ENCODE results near the gene TGOLN2.
"Not testable (repeated sequence)": the region's sequence is repeated elsewhere in the genome, so short reads cannot be mapped to it uniquely, and the experiment has no call there.

Gene TGOLN2

DNA sequence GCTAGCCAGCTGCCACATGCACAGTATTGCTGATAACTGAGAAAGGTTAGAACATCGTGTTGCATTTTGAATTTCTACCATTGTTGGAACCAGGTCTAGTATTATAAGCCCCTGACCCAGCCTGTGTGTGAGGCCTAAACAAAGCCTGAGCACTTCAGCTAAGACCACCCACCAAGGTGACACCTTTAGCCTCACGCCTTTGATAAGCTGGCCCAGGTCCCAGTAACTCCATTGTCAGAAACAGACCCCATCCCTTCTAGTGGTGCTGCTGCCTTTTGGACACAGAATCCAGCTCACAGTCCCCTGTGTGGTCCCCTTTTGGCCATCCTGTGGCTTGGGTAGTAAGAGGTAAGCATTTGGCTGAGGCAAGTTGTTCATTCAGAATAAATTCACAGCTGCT, 28.4 kb upstream of the TGOLN2 start:
- Histone ChIP-seq H3K4me3 (ENCODE audit: low read depth in 1 of 2, low read length in 2 of 2) (no peak overlapping the region), H3K9me3 (ENCODE audit: control insufficient read depth in 1 of 2, low read length in 2 of 2) (no peaks in the 10 kb centered on the region), H3K27ac (ENCODE audit: low read depth, low read length) (no peak overlapping the region), H3K4me1 (ENCODE audit: control insufficient read depth in 1 of 2, insufficient read depth in 2 of 2, low read length in 2 of 2) (peaks cover 19% of the 10 kb centered on the region in 2 donors), H3K9ac (ENCODE audit: low read depth in 1 of 2, low read length in 2 of 2) (no peak overlapping the region), H3K36me3 (ENCODE audit: control insufficient read depth in 1 of 2, insufficient read depth in 2 of 2, low read length in 2 of 2) (peaks cover 3 to 29% of the 10 kb centered on the region in 2 donors), H3K27me3 (ENCODE audit: control insufficient read depth in 1 of 2, insufficient read depth in 2 of 2, low read length in 2 of 2) (no peaks in the 10 kb centered on the region)

DNA sequence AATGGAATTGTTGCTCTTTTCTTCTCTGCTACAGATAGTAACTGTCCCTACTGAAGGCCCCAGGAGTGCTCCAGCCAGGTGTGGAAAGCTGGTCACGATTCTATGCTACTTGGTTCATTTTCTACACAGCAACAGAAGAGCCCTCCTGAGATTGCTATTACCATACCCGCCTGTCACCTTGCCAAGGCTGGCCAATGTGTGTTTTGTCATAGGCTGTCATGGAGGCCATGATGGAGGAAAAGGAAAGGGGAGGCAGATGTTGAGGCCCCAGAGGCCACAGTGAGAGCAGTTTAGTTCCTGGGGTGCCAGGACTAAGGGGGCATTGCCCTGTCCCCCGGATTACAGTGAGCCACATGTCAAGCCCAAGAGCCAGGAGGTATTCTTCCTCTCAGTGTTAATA, 27.7 kb upstream of the TGOLN2 start:
- Histone ChIP-seq H3K4me1 (ENCODE audit: control insufficient read depth in 1 of 2, insufficient read depth in 2 of 2, low read length in 2 of 2) (peaks cover 19% of the 10 kb centered on the region in 2 donors), H3K27ac (ENCODE audit: low read depth, low read length) (no peak overlapping the region), H3K9ac (ENCODE audit: low read depth in 1 of 2, low read length in 2 of 2) (peak overlapping the region; percentile 76 to 95), H3K36me3 (ENCODE audit: control insufficient read depth in 1 of 2, insufficient read depth in 2 of 2, low read length in 2 of 2) (peaks cover 9 to 35% of the 10 kb centered on the region in 2 donors), H3K4me3 (ENCODE audit: low read depth in 1 of 2, low read length in 2 of 2) (peak overlapping the region; percentile 93 to 95), H3K27me3 (ENCODE audit: control insufficient read depth in 1 of 2, insufficient read depth in 2 of 2, low read length in 2 of 2) (no peaks in the 10 kb centered on the region), H3K9me3 (ENCODE audit: control insufficient read depth in 1 of 2, low read length in 2 of 2) (no peaks in the 10 kb centered on the region)

DNA sequence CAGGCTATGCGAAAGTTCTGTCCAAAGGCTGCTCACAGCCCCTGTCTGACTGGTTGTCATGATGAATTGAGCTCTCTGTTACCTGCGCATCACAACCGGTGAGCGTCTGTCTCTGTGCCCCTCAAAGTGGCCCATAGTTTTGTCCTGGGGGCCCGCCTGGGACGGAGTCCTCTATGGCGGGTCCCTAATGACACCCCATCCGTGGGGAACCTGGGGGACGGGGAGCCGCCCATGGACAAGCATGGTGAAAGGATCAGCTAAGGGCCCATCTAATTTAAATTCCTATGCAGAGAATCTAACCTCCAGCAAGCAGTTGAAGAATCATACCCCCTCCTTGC, 27.3 kb upstream of the TGOLN2 start:
- H3K27me3 ChIP-seq (ENCODE audit: control insufficient read depth in 1 of 2, insufficient read depth in 2 of 2, low read length in 2 of 2) = no peaks in the 10 kb centered on the region
- H3K9ac ChIP-seq (ENCODE audit: low read depth in 1 of 2, low read length in 2 of 2) = peak overlapping the region; percentile 76 to 95
- peak overlapping the region; percentile 60 for H3K27ac ChIP-seq (ENCODE audit: low read depth, low read length)
- H3K9me3 ChIP-seq (ENCODE audit: control insufficient read depth in 1 of 2, low read length in 2 of 2) = no peaks in the 10 kb centered on the region
- H3K4me3 ChIP-seq (ENCODE audit: low read depth in 1 of 2, low read length in 2 of 2) = peak overlapping the region; percentile 93 to 95
- peaks cover 19% of the 10 kb centered on the region in 2 donors for H3K4me1 ChIP-seq (ENCODE audit: control insufficient read depth in 1 of 2, insufficient read depth in 2 of 2, low read length in 2 of 2)
- peaks cover 14 to 40% of the 10 kb centered on the region in 2 donors for H3K36me3 ChIP-seq (ENCODE audit: control insufficient read depth in 1 of 2, insufficient read depth in 2 of 2, low read length in 2 of 2)

DNA sequence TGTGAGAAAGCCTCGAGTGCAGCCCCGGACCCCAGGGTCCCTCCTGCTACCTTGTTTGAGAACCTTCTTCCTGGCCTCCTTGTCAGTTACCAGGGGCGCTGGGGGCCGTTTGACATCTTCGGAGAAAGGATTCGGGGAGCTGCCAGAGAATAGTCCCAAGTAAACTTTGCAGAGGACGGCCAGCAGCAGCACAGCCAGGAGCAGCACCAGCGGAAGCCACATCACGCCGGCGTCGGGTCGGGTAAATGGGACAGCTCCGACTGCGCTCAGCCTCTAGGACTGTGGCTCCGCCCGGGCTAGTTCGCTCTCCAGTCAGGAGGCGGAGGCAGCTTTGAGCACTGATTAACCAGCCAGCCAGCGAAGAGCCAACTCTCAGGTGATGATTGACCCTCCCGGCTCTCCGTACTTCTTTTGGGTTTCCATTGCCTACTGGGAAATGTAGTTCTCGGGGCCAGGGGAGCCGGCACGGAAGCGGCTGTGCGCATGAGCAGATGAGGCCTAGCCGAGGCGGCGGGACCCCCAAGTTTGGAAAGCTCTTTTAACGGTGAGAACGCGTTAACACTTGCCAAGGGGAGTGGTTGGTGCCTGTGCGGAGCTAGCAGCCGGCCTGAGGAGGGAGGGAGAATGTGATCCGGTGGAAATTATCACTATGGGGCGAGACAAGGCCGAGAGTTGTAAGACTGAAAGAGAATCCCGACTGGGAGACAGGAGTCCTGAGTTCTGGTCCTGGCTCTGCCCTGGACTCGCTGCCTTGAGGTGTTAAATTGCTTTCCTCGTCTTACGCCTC, 26.7 kb upstream of the TGOLN2 start, which contains the start of the genes ELMOD3 and RETSAT:
TSS of gene ELMOD3 (plus strand) at position 484 of the 787 bp plus-strand sequence. CDS start 2,430 bp downstream, outside the sequence.
TSS of gene RETSAT (minus strand) at position 243 of the 787 bp plus-strand sequence. CDS start at position 222, 21 bp downstream.
- Histone ChIP-seq H3K27ac (ENCODE audit: low read depth, low read length) (peak within 1 kb of the TSS; percentile 86), H3K4me3 (ENCODE audit: low read depth in 1 of 2, low read length in 2 of 2) (peak within 1 kb of the TSS; percentile 93 to 95), H3K27me3 (ENCODE audit: control insufficient read depth in 1 of 2, insufficient read depth in 2 of 2, low read length in 2 of 2) (no peaks in the 10 kb centered on the region), H3K9me3 (ENCODE audit: control insufficient read depth in 1 of 2, low read length in 2 of 2) (no peaks in the 10 kb centered on the region), H3K9ac (ENCODE audit: low read depth in 1 of 2, low read length in 2 of 2) (peak within 1 kb of the TSS; percentile 76 to 95), H3K4me1 (ENCODE audit: control insufficient read depth in 1 of 2, insufficient read depth in 2 of 2, low read length in 2 of 2) (peaks cover 19% of the 10 kb centered on the region in 2 donors), H3K36me3 (ENCODE audit: control insufficient read depth in 1 of 2, insufficient read depth in 2 of 2, low read length in 2 of 2) (peaks cover 20 to 41% of the 10 kb centered on the region in 2 donors)

DNA sequence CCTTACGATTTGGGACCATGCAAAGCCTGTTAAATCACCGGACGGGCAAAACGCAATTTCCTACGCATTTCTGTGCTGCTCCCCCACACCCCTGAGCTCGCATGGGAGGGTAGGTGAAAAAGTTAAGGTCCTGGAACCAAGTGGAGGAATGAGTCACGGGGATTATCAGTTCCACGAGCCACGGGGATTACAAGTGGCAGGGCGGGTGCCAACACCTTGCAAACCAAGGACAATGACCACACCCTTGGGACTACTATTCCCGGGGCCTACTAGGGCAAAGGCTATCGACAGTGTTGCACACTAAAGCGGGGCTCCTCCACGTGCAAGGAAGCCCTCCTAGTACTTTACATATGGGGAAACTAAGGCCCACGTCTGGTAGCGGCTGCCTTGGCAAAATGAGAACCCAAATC, 26.1 kb upstream of the TGOLN2 start:
- Histone ChIP-seq H3K4me1 (ENCODE audit: control insufficient read depth in 1 of 2, insufficient read depth in 2 of 2, low read length in 2 of 2) (peaks cover 19% of the 10 kb centered on the region in 2 donors), H3K9ac (ENCODE audit: low read depth in 1 of 2, low read length in 2 of 2) (peak overlapping the region; percentile 55 to 95), H3K27ac (ENCODE audit: low read depth, low read length) (peak overlapping the region; percentile 86), H3K9me3 (ENCODE audit: control insufficient read depth in 1 of 2, low read length in 2 of 2) (no peaks in the 10 kb centered on the region), H3K27me3 (ENCODE audit: control insufficient read depth in 1 of 2, insufficient read depth in 2 of 2, low read length in 2 of 2) (no peaks in the 10 kb centered on the region), H3K4me3 (ENCODE audit: low read depth in 1 of 2, low read length in 2 of 2) (peak overlapping the region; percentile 93 to 95), H3K36me3 (ENCODE audit: control insufficient read depth in 1 of 2, insufficient read depth in 2 of 2, low read length in 2 of 2) (peaks cover 25 to 46% of the 10 kb centered on the region in 2 donors)

DNA sequence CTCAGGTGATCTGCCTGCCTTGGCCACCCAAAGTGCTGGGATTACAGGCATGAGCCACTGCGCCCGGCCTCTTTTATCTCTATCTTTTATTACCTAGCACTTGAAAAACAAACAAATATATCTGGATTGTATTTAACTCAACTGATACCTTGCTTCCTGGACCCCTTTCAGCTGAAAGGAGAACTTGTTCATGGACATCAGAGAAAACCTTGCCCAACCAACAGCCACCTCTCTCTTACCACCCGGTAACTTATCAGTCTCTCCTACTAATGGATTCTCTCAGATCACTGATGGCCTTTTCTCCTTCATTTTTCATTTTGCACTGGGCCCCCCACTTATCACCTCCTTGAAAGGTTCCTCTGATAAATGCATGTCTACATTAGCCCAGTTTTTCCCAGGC, 19.8 kb upstream of the TGOLN2 start:
- no peaks in the 10 kb centered on the region for H3K9me3 ChIP-seq (ENCODE audit: control insufficient read depth in 1 of 2, low read length in 2 of 2)
- H3K27ac ChIP-seq (ENCODE audit: low read depth, low read length) = no peak overlapping the region
- peaks cover 53 to 80% of the 10 kb centered on the region in 2 donors for H3K36me3 ChIP-seq (ENCODE audit: control insufficient read depth in 1 of 2, insufficient read depth in 2 of 2, low read length in 2 of 2)
- no peak overlapping the region for H3K9ac ChIP-seq (ENCODE audit: low read depth in 1 of 2, low read length in 2 of 2)
- no peak overlapping the region for H3K4me3 ChIP-seq (ENCODE audit: low read depth in 1 of 2, low read length in 2 of 2)
- H3K27me3 ChIP-seq (ENCODE audit: control insufficient read depth in 1 of 2, insufficient read depth in 2 of 2, low read length in 2 of 2) = no peaks in the 10 kb centered on the region
- H3K4me1 ChIP-seq (ENCODE audit: control insufficient read depth in 1 of 2, insufficient read depth in 2 of 2, low read length in 2 of 2) = peaks cover 2 to 22% of the 10 kb centered on the region in 2 donors

DNA sequence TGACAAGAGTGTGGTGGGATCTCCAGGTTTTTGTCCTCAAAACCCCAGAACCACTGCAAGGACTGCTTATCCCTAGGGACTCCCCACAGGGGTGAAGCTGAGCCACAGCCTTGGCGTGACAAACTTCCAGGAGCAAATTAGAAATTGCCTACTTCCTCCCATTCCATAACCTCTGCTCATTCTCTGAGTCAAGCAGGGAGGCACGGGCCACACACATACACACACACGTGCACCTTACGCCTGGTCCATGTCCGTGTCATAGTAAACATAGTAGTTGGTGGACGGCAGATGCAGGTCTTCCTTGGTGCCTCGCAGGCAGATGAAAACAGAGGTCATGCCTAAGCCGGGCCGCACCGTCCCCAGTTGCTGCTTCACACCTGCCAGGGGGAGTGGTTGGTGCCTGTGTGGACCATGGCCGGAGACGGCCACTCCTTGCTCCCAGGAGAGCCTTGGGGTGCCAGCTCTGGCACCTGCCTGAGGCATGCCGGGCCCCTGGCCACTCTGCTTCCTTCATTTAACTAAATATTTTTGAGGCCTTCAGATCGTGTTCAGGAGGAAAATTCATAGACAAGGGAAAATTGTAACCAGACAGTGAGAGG, 16.7 kb upstream of the TGOLN2 start:
- peaks cover 0 to 19% of the 10 kb centered on the region in 2 donors for H3K4me1 ChIP-seq (ENCODE audit: control insufficient read depth in 1 of 2, insufficient read depth in 2 of 2, low read length in 2 of 2)
- peaks cover 39 to 64% of the 10 kb centered on the region in 2 donors for H3K36me3 ChIP-seq (ENCODE audit: control insufficient read depth in 1 of 2, insufficient read depth in 2 of 2, low read length in 2 of 2)
- no peaks in the 10 kb centered on the region for H3K27me3 ChIP-seq (ENCODE audit: control insufficient read depth in 1 of 2, insufficient read depth in 2 of 2, low read length in 2 of 2)
- no peak overlapping the region for H3K9ac ChIP-seq (ENCODE audit: low read depth in 1 of 2, low read length in 2 of 2)
- no peaks in the 10 kb centered on the region for H3K9me3 ChIP-seq (ENCODE audit: control insufficient read depth in 1 of 2, low read length in 2 of 2)
- no peak overlapping the region for H3K4me3 ChIP-seq (ENCODE audit: low read depth in 1 of 2, low read length in 2 of 2)
- no peak overlapping the region for H3K27ac ChIP-seq (ENCODE audit: low read depth, low read length)

DNA sequence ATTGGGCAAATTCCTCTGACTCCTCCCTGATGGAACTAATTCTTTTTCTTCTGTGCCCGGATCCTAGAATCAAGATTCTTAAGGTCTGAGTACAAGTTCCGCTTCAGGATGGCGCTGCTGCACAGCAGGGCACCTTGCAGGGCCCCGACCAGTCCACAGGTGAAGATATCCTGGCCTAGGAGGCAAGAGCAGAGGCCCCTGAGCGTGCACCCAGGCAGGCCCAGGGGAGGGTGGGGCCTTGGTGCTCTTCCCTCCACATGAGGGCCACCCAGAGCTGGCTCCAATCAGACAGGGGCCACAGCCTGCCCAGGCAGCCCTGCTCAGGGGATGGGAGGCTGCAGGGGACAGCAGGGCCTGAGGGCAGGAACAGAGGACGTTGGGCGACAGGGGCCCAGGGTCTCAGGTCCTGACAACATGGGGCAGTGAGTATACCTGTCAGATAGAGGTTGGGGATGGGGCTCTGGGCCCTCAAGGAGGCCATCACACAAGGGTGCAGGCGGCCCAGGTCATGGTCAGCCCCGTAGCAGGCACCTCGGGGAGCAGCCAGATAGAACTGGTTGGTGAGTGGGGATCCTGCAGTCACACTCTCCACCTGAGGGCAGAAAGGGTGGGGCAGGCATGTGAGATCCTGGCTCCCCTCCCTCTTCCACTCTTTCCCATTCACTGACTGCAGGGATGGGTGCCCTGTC, 15.6 kb upstream of the TGOLN2 start:
- not testable (repeated sequence) for H3K9ac ChIP-seq (ENCODE audit: low read depth in 1 of 2, low read length in 2 of 2); H3K27ac ChIP-seq (ENCODE audit: low read depth, low read length); H3K27me3 ChIP-seq (ENCODE audit: control insufficient read depth in 1 of 2, insufficient read depth in 2 of 2, low read length in 2 of 2); H3K4me3 ChIP-seq (ENCODE audit: low read depth in 1 of 2, low read length in 2 of 2); H3K9me3 ChIP-seq (ENCODE audit: control insufficient read depth in 1 of 2, low read length in 2 of 2)
- H3K36me3 ChIP-seq (ENCODE audit: control insufficient read depth in 1 of 2, insufficient read depth in 2 of 2, low read length in 2 of 2) = peaks cover 35 to 58% of the 10 kb centered on the region in 2 donors
- peaks cover 0 to 19% of the 10 kb centered on the region in 2 donors for H3K4me1 ChIP-seq (ENCODE audit: control insufficient read depth in 1 of 2, insufficient read depth in 2 of 2, low read length in 2 of 2)

DNA sequence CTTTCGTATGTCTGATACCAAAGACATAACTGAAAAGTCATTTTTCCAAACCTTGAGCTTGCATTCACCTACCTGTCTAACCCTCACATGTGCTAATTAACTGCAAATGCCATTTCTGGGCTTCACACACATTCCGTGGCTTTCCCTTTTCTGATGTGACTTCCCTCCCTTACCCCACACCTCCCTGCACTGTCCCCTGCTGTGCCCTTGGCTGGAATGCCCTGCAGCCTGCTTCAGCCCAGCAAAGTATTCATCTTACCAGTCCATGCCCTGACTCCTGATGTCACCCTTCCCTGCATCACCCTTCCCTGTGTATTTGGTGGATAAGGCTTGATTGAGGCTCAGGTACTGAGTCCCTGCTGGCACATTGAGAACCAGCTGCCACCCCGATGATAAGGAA, 14.4 kb upstream of the TGOLN2 start:
- peaks cover 0 to 19% of the 10 kb centered on the region in 2 donors for H3K4me1 ChIP-seq (ENCODE audit: control insufficient read depth in 1 of 2, insufficient read depth in 2 of 2, low read length in 2 of 2)
- no peak overlapping the region for H3K4me3 ChIP-seq (ENCODE audit: low read depth in 1 of 2, low read length in 2 of 2)
- H3K9me3 ChIP-seq (ENCODE audit: control insufficient read depth in 1 of 2, low read length in 2 of 2) = no peaks in the 10 kb centered on the region
- peaks cover 29 to 50% of the 10 kb centered on the region in 2 donors for H3K36me3 ChIP-seq (ENCODE audit: control insufficient read depth in 1 of 2, insufficient read depth in 2 of 2, low read length in 2 of 2)
- no peak overlapping the region for H3K27ac ChIP-seq (ENCODE audit: low read depth, low read length)
- H3K9ac ChIP-seq (ENCODE audit: low read depth in 1 of 2, low read length in 2 of 2) = no peak overlapping the region
- H3K27me3 ChIP-seq (ENCODE audit: control insufficient read depth in 1 of 2, insufficient read depth in 2 of 2, low read length in 2 of 2) = no peaks in the 10 kb centered on the region
